Measurements from ENCODE around the gene MAP1B.
A peak's percentile ranks its signal among the peaks of the same experiment; 100 is the strongest.

MAP1B gene

GRCh38 chr5:72189146-72189545 is 81.9 kb downstream of the MAP1B start:
- H3K4me3 ChIP-seq (ENCODE audit: low read depth in 1 of 2, low read length in 2 of 2): no peak overlapping the region
- H3K9me3 ChIP-seq (ENCODE audit: insufficient read depth, low read length, severe bottlenecking): no peaks in the 10 kb centered on the region
- H3K27ac ChIP-seq (ENCODE audit: low read length): no peak overlapping the region
- H4K20me1 ChIP-seq (ENCODE audit: insufficient read depth, low read length): no peaks in the 10 kb centered on the region
- peaks cover 28% of the 10 kb centered on the region for H3K27me3 ChIP-seq (ENCODE audit: insufficient read depth, low read length, poor library complexity)
- no peaks in the 10 kb centered on the region for H3K36me3 ChIP-seq (ENCODE audit: insufficient read depth, low read length)
- TF ChIP-seq CTCF (IDR thresholded peaks at IDR 0.05; ENCODE audit: borderline replicate concordance, extremely low read depth, low read length, poor library complexity, severe bottlenecking): no peak
- no peak for TF ChIP-seq EZH2 (IDR thresholded peaks at IDR 0.05; ENCODE audit: borderline replicate concordance, low read depth, low read length, severe bottlenecking)
- no peak for DNase-seq
- H3K4me2 ChIP-seq (ENCODE audit: insufficient read depth, low read length): no peak overlapping the region
- ATAC-seq (ENCODE audit: insufficient read depth, low read depth): no peak
- no peaks in the 10 kb centered on the region for H3K4me1 ChIP-seq (ENCODE audit: insufficient read depth, low read length)
- H2AFZ ChIP-seq (ENCODE audit: low read depth, low read length): no peak overlapping the region
- no peak overlapping the region for H3K9ac ChIP-seq (ENCODE audit: low read depth, low read length)
- H3K79me2 ChIP-seq (ENCODE audit: insufficient read depth, low read length): no peaks in the 10 kb centered on the region

DNA sequence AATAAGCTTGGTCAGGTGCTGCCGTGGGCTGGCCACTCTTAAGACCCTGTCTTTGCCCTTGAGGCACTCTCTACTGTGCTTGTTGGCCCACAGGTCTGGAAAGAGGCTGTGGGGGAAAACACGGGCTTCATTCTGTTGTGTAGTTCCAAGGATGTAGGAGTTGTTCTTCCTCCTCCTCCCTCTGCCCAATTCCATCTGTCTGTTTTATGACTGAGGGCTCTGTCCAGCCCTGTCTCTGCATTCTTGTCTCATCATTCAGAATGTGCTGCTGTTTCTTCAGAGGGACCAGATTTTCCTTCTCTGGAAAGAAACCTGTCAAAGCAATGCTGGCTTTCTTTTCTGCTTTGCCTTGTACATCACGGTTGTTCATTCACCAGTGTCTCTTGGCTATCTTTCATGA is 84.1 kb downstream of the MAP1B start:
- TF ChIP-seq CTCF (IDR thresholded peaks at IDR 0.05; ENCODE audit: borderline replicate concordance, extremely low read depth, low read length, poor library complexity, severe bottlenecking) (no peak), EZH2 (IDR thresholded peaks at IDR 0.05; ENCODE audit: borderline replicate concordance, low read depth, low read length, severe bottlenecking) (peak; percentile 23)
- no peak for ATAC-seq (ENCODE audit: insufficient read depth, low read depth)
- no peak for DNase-seq
- Histone ChIP-seq H2AFZ (ENCODE audit: low read depth, low read length) (no peak overlapping the region), H3K27ac (ENCODE audit: low read length) (no peak overlapping the region), H3K36me3 (ENCODE audit: insufficient read depth, low read length) (no peaks in the 10 kb centered on the region), H3K4me3 (ENCODE audit: low read depth in 1 of 2, low read length in 2 of 2) (no peak overlapping the region), H3K27me3 (ENCODE audit: insufficient read depth, low read length, poor library complexity) (peaks cover 28% of the 10 kb centered on the region), H3K4me2 (ENCODE audit: insufficient read depth, low read length) (no peak overlapping the region), H3K79me2 (ENCODE audit: insufficient read depth, low read length) (no peaks in the 10 kb centered on the region), H3K9me3 (ENCODE audit: insufficient read depth, low read length, severe bottlenecking) (peaks cover 3% of the 10 kb centered on the region), H3K9ac (ENCODE audit: low read depth, low read length) (no peak overlapping the region), H4K20me1 (ENCODE audit: insufficient read depth, low read length) (no peaks in the 10 kb centered on the region), H3K4me1 (ENCODE audit: insufficient read depth, low read length) (no peaks in the 10 kb centered on the region)

GRCh38 chr5:72194846-72195245 is 87.6 kb downstream of the MAP1B start:
- no peak for DNase-seq
- no peak for ATAC-seq (ENCODE audit: insufficient read depth, low read depth)
- no peaks in the 10 kb centered on the region for H4K20me1 ChIP-seq (ENCODE audit: insufficient read depth, low read length)

More at GRCh38 chr5:72194846-72195245, 87.6 kb downstream of the MAP1B start:
- TF ChIP-seq CTCF (IDR thresholded peaks at IDR 0.05; ENCODE audit: borderline replicate concordance, extremely low read depth, low read length, poor library complexity, severe bottlenecking) (no peak), EZH2 (IDR thresholded peaks at IDR 0.05; ENCODE audit: borderline replicate concordance, low read depth, low read length, severe bottlenecking) (no peak)
- Histone ChIP-seq H3K9me3 (ENCODE audit: insufficient read depth, low read length, severe bottlenecking) (peaks cover 3% of the 10 kb centered on the region), H3K79me2 (ENCODE audit: insufficient read depth, low read length) (no peaks in the 10 kb centered on the region), H3K36me3 (ENCODE audit: insufficient read depth, low read length) (no peaks in the 10 kb centered on the region), H3K4me3 (ENCODE audit: low read depth in 1 of 2, low read length in 2 of 2) (no peak overlapping the region), H3K27ac (ENCODE audit: low read length) (no peak overlapping the region), H3K4me2 (ENCODE audit: insufficient read depth, low read length) (no peak overlapping the region), H3K4me1 (ENCODE audit: insufficient read depth, low read length) (no peaks in the 10 kb centered on the region), H3K9ac (ENCODE audit: low read depth, low read length) (no peak overlapping the region), H3K27me3 (ENCODE audit: insufficient read depth, low read length, poor library complexity) (peaks cover 28% of the 10 kb centered on the region), H2AFZ (ENCODE audit: low read depth, low read length) (no peak overlapping the region)
